Panc1 (cell line): ENCODE results near the gene PTPN9. TPM values are rescaled to one million over a fixed set of nuclear protein-coding genes. Genes with fewer than 3 reads are reported as not detected.

Source experiments
- ATAC-seq: fragments of 200-7000 bp; cut with Tn5 transposase; 2 replicates; pipeline ENCODE4 v1.9.1; 2020; ENCODE audit warnings: mild to moderate bottlenecking, moderate library complexity
- BruUV-seq: library from RNA; stranded (reverse); fragments of 400-500 nt; replicated peaks from 2 replicates; lab custom pipeline; 2021; lab: Mats Ljungman, UMichigan
- CTCF ChIA-PET: fragments of 300-600 bp; sonication (Branson Sonifier 250); formaldehyde crosslinking; loops from one replicate; lab custom pipeline; 2022; ENCODE audit warnings: antibody characterized with exemption; lab: Charles Lee
- POLR2A ChIA-PET: fragments of 300-600 bp; sonication (Branson Sonifier 250); formaldehyde crosslinking; loops from one replicate; lab custom pipeline; 2022; ENCODE audit warnings: antibody characterized with exemption; lab: Charles Lee
- DNase-seq: peaks from one replicate; pipeline ENCODE4 v3.0.0-alpha.2; 2010; ENCODE audit warnings: low read depth, low spot score
- H3K27ac ChIP-seq: 2 replicates; pipeline ENCODE4 v1.5.1; 2011; ENCODE audit warnings: mild to moderate bottlenecking, low read length, inconsistent platforms
- H3K27me3 ChIP-seq: fragments of 200-500 bp; sonication (Bioruptor generic); 2 replicates; pipeline ENCODE4 v1.6.0; 2014; ENCODE audit warnings: low read length, inconsistent platforms; ENCODE audit not compliant: control insufficient read depth, insufficient read depth
- H3K36me3 ChIP-seq: fragments of 200-500 bp; sonication (Bioruptor generic); 2 replicates; pipeline ENCODE4 v1.5.1; 2014; ENCODE audit warnings: inconsistent platforms, mild to moderate bottlenecking, low read length, moderate library complexity; ENCODE audit not compliant: control insufficient read depth, insufficient read depth
- H3K4me1 ChIP-seq: 2 replicates; pipeline ENCODE4 v1.5.1; 2011; ENCODE audit warnings: inconsistent platforms, mild to moderate bottlenecking, low read length, moderate library complexity; ENCODE audit not compliant: control insufficient read depth, insufficient read depth
- H3K4me3 ChIP-seq, 2 experiments: 2 replicates each; pipeline ENCODE4 v1.5.1; 2011 to 2012; ENCODE audit warnings: low read depth in 2 of 2, low read length in 2 of 2, mild to moderate bottlenecking in 2 of 2, inconsistent platforms in 1 of 2, moderate library complexity in 1 of 2
- H3K9me3 ChIP-seq: fragments of 200-500 bp; sonication (Bioruptor generic); 2 replicates; pipeline ENCODE4 v1.5.1; 2014; ENCODE audit warnings: low read depth, mild to moderate bottlenecking, inconsistent platforms, low read length, moderate library complexity; ENCODE audit not compliant: control insufficient read depth, insufficient read depth
- CTCF ChIP-seq: fragments of 450-650 bp; IDR thresholded peaks from 2 replicates; pipeline ENCODE4 v1.5.1; 2017; ENCODE audit warnings: mild to moderate bottlenecking
- POLR2AphosphoS5 ChIP-seq: IDR thresholded peaks from 2 replicates; pipeline ENCODE4 v1.6.1; 2012; ENCODE audit warnings: mild to moderate bottlenecking, low read depth, low read length, moderate library complexity
- REST ChIP-seq, 2 experiments: IDR thresholded peaks; 2 replicates each; pipeline ENCODE4 v1.6.1; 2011 to 2012; ENCODE audit warnings: low read depth in 2 of 2, control low read depth in 1 of 2, low read length in 1 of 2, mild to moderate bottlenecking in 1 of 2, moderate library complexity in 1 of 2; ENCODE audit not compliant: insufficient read depth in 1 of 2
- SIN3A ChIP-seq: IDR thresholded peaks from 2 replicates; pipeline ENCODE4 v1.6.1; 2012; ENCODE audit warnings: low read depth, mild to moderate bottlenecking, low read length, moderate library complexity, borderline replicate concordance; ENCODE audit not compliant: insufficient read depth
- TCF7L2 ChIP-seq: IDR thresholded peaks from 2 replicates; pipeline ENCODE4 v1.6.1; 2011; ENCODE audit warnings: mild to moderate bottlenecking, low read depth, low read length, inconsistent platforms
- in situ Hi-C: cut with HindIII; loops from 2 replicates; pipeline ENCODE4 v1.10.0; 2016; ENCODE audit warnings: low sequenced_read_pairs, low pct_unique_long_range_greater_than_20kb
- intact Hi-C: fragments of 100-400 bp; cut with micrococcal nuclease; formaldehyde crosslinking; loops from one replicate; pipeline ENCODE4 v1.10.0; 2022; ENCODE audit not compliant: unreplicated experiment
- total RNA-seq: library from RNA; stranded (reverse); gene quantifications from one replicate; pipeline ENCODE4 v1.2.1, GENCODE V29; 2021; ENCODE audit not compliant: unreplicated experiment

The PTPN9 gene
- total RNA-seq, 1 experiment from 2014 or later, result 38.4 TPM

- TF ChIP-seq REST (IDR thresholded peaks at IDR 0.05; ENCODE audit: insufficient read depth in 1 of 2, low read depth in 2 of 2, low read length in 1 of 2), result no peak
Measured at GRCh38 chr15:75620058-75620820, 41.1 kb upstream of the PTPN9 start (continued).

GRCh38 chr15:75616766-75617165 lies 37.7 kb upstream of the PTPN9 start:
- Histone ChIP-seq H3K4me1 (no peaks in the 10 kb centered on the region), H3K27me3 (no peaks in the 10 kb centered on the region), H3K27ac (no peak overlapping the region), H3K4me3 (no peak overlapping the region), H3K9me3 (no peaks in the 10 kb centered on the region), H3K36me3 (peaks cover 29% of the 10 kb centered on the region)
- intact Hi-C loops, result no loop called here
- no peak for TF ChIP-seq POLR2AphosphoS5
- TF ChIP-seq TCF7L2, result no peak
- in situ Hi-C loops, result no loop called here
- ChIA-PET CTCF (no interaction called here), POLR2A (no interaction called here)
- TSS peak; percentile 61 for BruUV-seq
- ATAC-seq, result peak; percentile 64
- no peak for DNase-seq

- Histone ChIP-seq H3K36me3 (peaks cover 9% of the 10 kb centered on the region), H3K9me3 (no peaks in the 10 kb centered on the region), H3K4me3 (no peak overlapping the region), H3K27me3 (no peaks in the 10 kb centered on the region), H3K4me1 (no peaks in the 10 kb centered on the region), H3K27ac (no peak overlapping the region)
- CTCF ChIA-PET, result no interaction called here
- POLR2A ChIA-PET, result no interaction called here
- DNase-seq (no peak), ATAC-seq (no peak)
- TF ChIP-seq SIN3A (no peak), TCF7L2 (no peak), POLR2AphosphoS5 (no peak), CTCF (no peak), REST (IDR thresholded peaks at IDR 0.05; ENCODE audit: insufficient read depth in 1 of 2, low read depth in 2 of 2, low read length in 1 of 2) (no peak)
- in situ Hi-C loops, result no loop called here
- intact Hi-C loops, result no loop called here
- BruUV-seq, result TSS peak; percentile 70
Measured at GRCh38 chr15:75606711-75607699, 27.9 kb upstream of the PTPN9 start.
